Prostate gland (tissue), 2 donors: ENCODE measurements around the gene MICAL3. TPM values are rescaled to one million over a fixed set of nuclear protein-coding genes. Genes with fewer than 3 reads are reported as not detected.

Experiments
- DNase-seq: peaks from one replicate; pipeline ENCODE4 v3.0.0-alpha.2; 2019; ENCODE audit warnings: low spot score
- H3K27ac ChIP-seq, 2 donors: fragments of 200-600 bp; sonication (generic); 2 replicates each; pipeline ENCODE4 v1.5.1; 2017 to 2019
- H3K27me3 ChIP-seq: fragments of 200-600 bp; sonication (generic); replicated peaks from 2 replicates; pipeline ENCODE4 v1.5.1; 2019; ENCODE audit not compliant: insufficient read depth
- H3K36me3 ChIP-seq, 2 donors: fragments of 200-600 bp; sonication (generic); 1 replicate in 1 of 2; 2 replicates in 1 of 2; pipeline versions ENCODE4 v1.5.1 to v1.8.1; 2017 to 2019
- H3K4me1 ChIP-seq: fragments of 200-600 bp; sonication (generic); replicated peaks from 2 replicates; pipeline ENCODE4 v1.5.1; 2019
- H3K4me3 ChIP-seq, 2 donors: fragments of 200-600 bp; sonication (generic); 2 replicates each; pipeline ENCODE4 v1.5.1; 2017 to 2019
- H3K9me3 ChIP-seq: fragments of 200-600 bp; sonication (generic); 2 replicates; pipeline ENCODE4 v1.5.1; 2017
- CTCF ChIP-seq, 4 experiments: fragments of 200-600 bp in 2 of 4; fragments of 450-650 bp in 2 of 4; sonication (generic) in 2 of 4; IDR thresholded peaks; 1 replicate in 3 of 4; 2 replicates in 1 of 4; pipeline ENCODE4 v1.5.1; 2016 to 2019; ENCODE audit warnings: antibody characterized with exemption in 4 of 4, mild to moderate bottlenecking in 2 of 4, moderate library complexity in 2 of 4
- POLR2A ChIP-seq: fragments of 450-650 bp; IDR thresholded peaks from one replicate; pipeline ENCODE4 v1.6.1; 2016; ENCODE audit warnings: antibody characterized with exemption, mild to moderate bottlenecking
- POLR2AphosphoS5 ChIP-seq: sonication (generic); formaldehyde crosslinking; IDR thresholded peaks from one replicate; pipeline ENCODE4 v1.6.1; 2017; ENCODE audit warnings: antibody characterized with exemption
- WGBS: methylation state at CpG from one replicate; pipeline ENCODE4 v1.1.5; 2018; 5-methylcytosine and 5-hydroxymethylcytosine counted together
- intact Hi-C: fragments of 100-400 bp; cut with DNase I; formaldehyde crosslinking; loops from one replicate; pipeline ENCODE4 v1.14.2; 2022
- total RNA-seq, 2 donors: library from RNA; depleted of rRNA; stranded (reverse); fragments of >200 nt; gene quantifications; one replicate each; pipeline ENCODE4 v1.1.0, GENCODE V29; 2016

The MICAL3 gene
- total RNA-seq, 2 donors from 2014 or later = 58.6 to 78.7 TPM

GRCh38 chr22:17964156-17964555 is 60.2 kb downstream of the MICAL3 start:
- intact Hi-C loops = no loop called here
- H3K9me3 ChIP-seq = no peaks in the 10 kb centered on the region
- no peaks in the 10 kb centered on the region for H3K4me1 ChIP-seq
- TF ChIP-seq POLR2AphosphoS5 (no peak), CTCF (IDR thresholded peaks at IDR 0.05) (no peak), POLR2A (no peak)
- WGBS = 58% methylated on average over 6 of the region's 6 CpGs
- no peak overlapping the region for H3K27ac ChIP-seq
- no peak overlapping the region for H3K4me3 ChIP-seq
- DNase-seq = no peak
- H3K27me3 ChIP-seq = no peaks in the 10 kb centered on the region
- no peaks in the 10 kb centered on the region for H3K36me3 ChIP-seq

- no peaks in the 10 kb centered on the region for H3K27me3 ChIP-seq
- WGBS = 96% methylated on average over 8 of the region's 8 CpGs
- intact Hi-C loops = no loop called here
- H3K27ac ChIP-seq = no peak overlapping the region
- DNase-seq = no peak
- no peak for TF ChIP-seq POLR2A
- TF ChIP-seq POLR2AphosphoS5 = no peak
- TF ChIP-seq CTCF (IDR thresholded peaks at IDR 0.05) = no peak
- H3K4me1 ChIP-seq = no peaks in the 10 kb centered on the region
- H3K36me3 ChIP-seq = no peaks in the 10 kb centered on the region
- H3K4me3 ChIP-seq = no peak overlapping the region
- no peaks in the 10 kb centered on the region for H3K9me3 ChIP-seq
These were observed 61.3 kb downstream of the MICAL3 start for GRCh38 chr22:17963015-17963414.

- H3K27me3 ChIP-seq = no peaks in the 10 kb centered on the region
- WGBS = 91% methylated on average over 13 of the region's 13 CpGs
- intact Hi-C loops = no loop called here
- TF ChIP-seq POLR2A (no peak), POLR2AphosphoS5 (no peak), CTCF (IDR thresholded peaks at IDR 0.05) (no peak)
- H3K36me3 ChIP-seq = no peaks in the 10 kb centered on the region
- H3K27ac ChIP-seq = no peak overlapping the region
- H3K4me3 ChIP-seq = no peak overlapping the region
- H3K4me1 ChIP-seq = no peaks in the 10 kb centered on the region
- no peak for DNase-seq
- H3K9me3 ChIP-seq = no peaks in the 10 kb centered on the region
These were observed 62.2 kb downstream of the MICAL3 start for GRCh38 chr22:17962168-17962567.

GRCh38 chr22:17961446-17961729 is 63.0 kb downstream of the MICAL3 start:
- intact Hi-C loops = no loop called here
- H3K4me1 ChIP-seq = no peaks in the 10 kb centered on the region
- H3K36me3 ChIP-seq = no peaks in the 10 kb centered on the region
- H3K27me3 ChIP-seq = no peaks in the 10 kb centered on the region
- H3K27ac ChIP-seq = no peak overlapping the region
- H3K9me3 ChIP-seq = no peaks in the 10 kb centered on the region
- DNase-seq = no peak
- no peak for TF ChIP-seq CTCF (IDR thresholded peaks at IDR 0.05)
- TF ChIP-seq POLR2AphosphoS5 = no peak
- no peak for TF ChIP-seq POLR2A
- WGBS = 29% methylated on average over 1 of the region's 1 CpG
- no peak overlapping the region for H3K4me3 ChIP-seq

GRCh38 chr22:17960695-17961445 is 63.5 kb downstream of the MICAL3 start:
- Histone ChIP-seq H3K27me3 (no peaks in the 10 kb centered on the region), H3K4me3 (no peak overlapping the region), H3K4me1 (no peaks in the 10 kb centered on the region), H3K9me3 (no peaks in the 10 kb centered on the region), H3K27ac (no peak overlapping the region), H3K36me3 (no peaks in the 10 kb centered on the region)
- no peak for DNase-seq
- 81% methylated on average over 19 of the region's 19 CpGs for WGBS
- intact Hi-C loops = no loop called here
- TF ChIP-seq POLR2AphosphoS5 = no peak
- TF ChIP-seq CTCF (IDR thresholded peaks at IDR 0.05) = no peak
- TF ChIP-seq POLR2A = no peak
